Esophagus muscularis mucosa (tissue), 4 donors: ENCODE measurements around the gene LRRC8C. TPM values are rescaled to one million over a fixed set of nuclear protein-coding genes. Genes with fewer than 3 reads are reported as not detected.

Experiments
- DNase-seq: peaks from one replicate; pipeline ENCODE4 v3.0.0-alpha.2; 2017; ENCODE audit errors: extremely low spot score
- H3K27ac ChIP-seq, 4 donors: fragments of 200-600 bp; sonication (generic); replicated peaks in 1 of 4; 1 replicate in 3 of 4; 2 replicates in 1 of 4; pipeline ENCODE4 v1.5.1; 2016 to 2019; ENCODE audit warnings: mild to moderate bottlenecking in 1 of 4
- H3K27me3 ChIP-seq, 4 donors: fragments of 200-600 bp; sonication (generic); one replicate each; pipeline versions ENCODE4 v1.5.1 to v1.6.0; 2016 to 2019
- H3K36me3 ChIP-seq, 4 donors: fragments of 200-600 bp; sonication (generic); one replicate each; pipeline ENCODE4 v1.5.1; 2016 to 2019
- H3K4me1 ChIP-seq, 4 donors: fragments of 200-600 bp; sonication (generic); one replicate each; pipeline ENCODE4 v1.5.1; 2016 to 2019
- H3K4me3 ChIP-seq, 4 donors: fragments of 200-600 bp; sonication (generic); 1 replicate in 2 of 4; 2 replicates in 2 of 4; pipeline ENCODE4 v1.5.1; 2016 to 2019; ENCODE audit warnings: mild to moderate bottlenecking in 4 of 4, moderate library complexity in 1 of 4
- H3K9me3 ChIP-seq, 4 donors: fragments of 200-600 bp; sonication (generic); 1 replicate in 3 of 4; 2 replicates in 1 of 4; pipeline ENCODE4 v1.5.1; 2016 to 2019
- EP300 ChIP-seq: sonication (generic); formaldehyde crosslinking; IDR thresholded peaks from one replicate; pipeline ENCODE4 v1.6.1; 2017; ENCODE audit warnings: antibody characterized with exemption
- POLR2A ChIP-seq: fragments of 450-650 bp; IDR thresholded peaks from one replicate; pipeline ENCODE4 v1.6.1; 2017; ENCODE audit warnings: antibody characterized with exemption, moderate library complexity, mild to moderate bottlenecking, low read depth
- POLR2AphosphoS5 ChIP-seq, 2 donors: sonication (generic); formaldehyde crosslinking; IDR thresholded peaks; one replicate each; pipeline ENCODE4 v1.6.1; 2017; ENCODE audit warnings: antibody characterized with exemption in 2 of 2
- WGBS: methylation state at CpG from one replicate; pipeline ENCODE4 v1.1.5; 2018; 5-methylcytosine and 5-hydroxymethylcytosine counted together
- intact Hi-C: fragments of 100-400 bp; cut with DNase I; formaldehyde crosslinking; loops from one replicate; pipeline ENCODE4 v1.15.1; 2023
- total RNA-seq, 4 donors: library from RNA; depleted of rRNA; stranded (reverse); fragments of >200 nt; gene quantifications; one replicate each; pipeline versions ENCODE4 v1.1.0 to v1.2.1, GENCODE V29; 2016
- TF ChIP-seq, protein P1 (sequence below), 3 experiments: fragments of 200-600 bp in 2 of 3; fragments of 450-650 bp in 1 of 3; sonication (generic) in 2 of 3; IDR thresholded peaks; one replicate each; pipeline ENCODE4 v1.5.1; 2017 to 2019; ENCODE audit warnings: antibody characterized with exemption in 3 of 3, mild to moderate bottlenecking in 2 of 3, moderate library complexity in 1 of 3

Gene LRRC8C
- total RNA-seq, 4 donors from 2014 or later, result 5.8 to 8.9 (median 7.4) TPM

DNA sequence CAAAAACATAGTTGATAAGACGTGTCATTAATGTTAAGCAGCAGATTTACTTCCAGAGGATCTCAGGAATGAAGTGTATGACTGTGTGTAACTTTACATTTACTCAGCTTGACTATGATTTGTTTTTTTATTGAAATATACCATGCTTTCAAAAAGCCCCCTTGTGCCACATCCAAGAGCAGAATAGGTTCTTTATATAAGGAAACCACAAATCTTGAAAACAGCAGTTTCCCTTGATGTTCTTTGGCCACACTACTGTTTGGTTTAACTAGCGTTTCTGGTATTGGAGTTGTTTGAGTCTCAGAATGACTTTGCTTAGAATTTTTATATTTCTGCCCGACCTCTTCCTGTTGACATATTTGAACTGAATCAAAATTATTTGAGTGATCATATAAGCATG is 25.0 kb downstream of the LRRC8C start:
- Histone ChIP-seq H3K27me3 (no peaks in the 10 kb centered on the region), H3K4me3 (no peak overlapping the region), H3K36me3 (no peaks in the 10 kb centered on the region), H3K4me1 (peaks cover 7 to 20% (median 12%) of the 10 kb centered on the region in 4 donors), H3K9me3 (no peaks in the 10 kb centered on the region), H3K27ac (no peak overlapping the region)
- WGBS, result 52% methylated on average over 3 of the region's 3 CpGs
- no peak for TF ChIP-seq POLR2AphosphoS5 (IDR thresholded peaks at IDR 0.05)
- TF ChIP-seq, protein P1, sequence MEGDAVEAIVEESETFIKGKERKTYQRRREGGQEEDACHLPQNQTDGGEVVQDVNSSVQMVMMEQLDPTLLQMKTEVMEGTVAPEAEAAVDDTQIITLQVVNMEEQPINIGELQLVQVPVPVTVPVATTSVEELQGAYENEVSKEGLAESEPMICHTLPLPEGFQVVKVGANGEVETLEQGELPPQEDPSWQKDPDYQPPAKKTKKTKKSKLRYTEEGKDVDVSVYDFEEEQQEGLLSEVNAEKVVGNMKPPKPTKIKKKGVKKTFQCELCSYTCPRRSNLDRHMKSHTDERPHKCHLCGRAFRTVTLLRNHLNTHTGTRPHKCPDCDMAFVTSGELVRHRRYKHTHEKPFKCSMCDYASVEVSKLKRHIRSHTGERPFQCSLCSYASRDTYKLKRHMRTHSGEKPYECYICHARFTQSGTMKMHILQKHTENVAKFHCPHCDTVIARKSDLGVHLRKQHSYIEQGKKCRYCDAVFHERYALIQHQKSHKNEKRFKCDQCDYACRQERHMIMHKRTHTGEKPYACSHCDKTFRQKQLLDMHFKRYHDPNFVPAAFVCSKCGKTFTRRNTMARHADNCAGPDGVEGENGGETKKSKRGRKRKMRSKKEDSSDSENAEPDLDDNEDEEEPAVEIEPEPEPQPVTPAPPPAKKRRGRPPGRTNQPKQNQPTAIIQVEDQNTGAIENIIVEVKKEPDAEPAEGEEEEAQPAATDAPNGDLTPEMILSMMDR (IDR thresholded peaks at IDR 0.05), result no peak
- TF ChIP-seq EP300, result no peak
- TF ChIP-seq POLR2A, result no peak
- intact Hi-C loops, result no loop called here
- no peak for DNase-seq

DNA sequence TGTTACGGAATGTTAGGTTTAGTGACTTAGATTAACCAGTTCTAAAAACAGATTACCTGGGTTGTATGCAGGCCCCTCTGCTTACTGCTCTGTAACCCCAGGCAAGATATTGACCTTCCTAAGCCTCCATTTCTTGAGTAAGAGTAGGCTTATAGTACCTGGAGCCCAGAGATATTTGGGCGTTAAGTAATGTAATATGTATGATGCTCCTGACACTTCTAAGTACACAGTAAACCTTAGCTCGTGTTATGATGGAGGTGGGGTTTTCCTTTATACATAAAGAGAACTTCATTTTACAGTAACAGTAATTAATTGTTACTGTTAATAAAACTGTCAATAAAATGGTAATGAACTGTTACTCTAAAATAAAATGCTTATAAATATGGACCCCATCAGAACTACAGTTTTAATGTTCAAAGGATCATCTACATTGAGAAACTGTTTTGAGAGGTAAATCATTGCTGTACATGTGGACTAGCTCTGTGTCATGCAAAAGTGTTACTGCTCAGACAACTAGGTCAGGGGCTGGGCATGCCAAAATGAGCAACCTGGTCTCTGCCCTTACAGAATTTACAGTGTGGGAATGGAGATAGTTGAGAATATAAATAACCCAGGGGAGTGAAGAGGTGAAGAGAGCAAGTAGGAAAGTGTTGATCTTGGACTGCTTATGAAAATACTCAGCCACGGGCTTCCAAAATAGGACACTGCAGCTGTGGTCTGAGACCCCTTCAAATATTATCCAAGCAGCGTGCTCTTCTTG is 26.6 kb downstream of the LRRC8C start:
- Histone ChIP-seq H3K27ac (peak overlapping the region in 1 of 4 donors; percentile 18), H3K27me3 (no peaks in the 10 kb centered on the region), H3K36me3 (no peaks in the 10 kb centered on the region), H3K4me1 (peaks cover 7 to 20% (median 12%) of the 10 kb centered on the region in 4 donors), H3K9me3 (peaks cover 0 to 4% (median 0%) of the 10 kb centered on the region in 4 donors), H3K4me3 (no peak overlapping the region)
- 68% methylated on average over 5 of the region's 5 CpGs for WGBS
- TF ChIP-seq, protein P1 (IDR thresholded peaks at IDR 0.05), result no peak
- no peak for TF ChIP-seq EP300
- TF ChIP-seq POLR2AphosphoS5 (IDR thresholded peaks at IDR 0.05), result no peak
- TF ChIP-seq POLR2A, result no peak
- no peak for DNase-seq
- intact Hi-C loops, result no loop called here

DNA sequence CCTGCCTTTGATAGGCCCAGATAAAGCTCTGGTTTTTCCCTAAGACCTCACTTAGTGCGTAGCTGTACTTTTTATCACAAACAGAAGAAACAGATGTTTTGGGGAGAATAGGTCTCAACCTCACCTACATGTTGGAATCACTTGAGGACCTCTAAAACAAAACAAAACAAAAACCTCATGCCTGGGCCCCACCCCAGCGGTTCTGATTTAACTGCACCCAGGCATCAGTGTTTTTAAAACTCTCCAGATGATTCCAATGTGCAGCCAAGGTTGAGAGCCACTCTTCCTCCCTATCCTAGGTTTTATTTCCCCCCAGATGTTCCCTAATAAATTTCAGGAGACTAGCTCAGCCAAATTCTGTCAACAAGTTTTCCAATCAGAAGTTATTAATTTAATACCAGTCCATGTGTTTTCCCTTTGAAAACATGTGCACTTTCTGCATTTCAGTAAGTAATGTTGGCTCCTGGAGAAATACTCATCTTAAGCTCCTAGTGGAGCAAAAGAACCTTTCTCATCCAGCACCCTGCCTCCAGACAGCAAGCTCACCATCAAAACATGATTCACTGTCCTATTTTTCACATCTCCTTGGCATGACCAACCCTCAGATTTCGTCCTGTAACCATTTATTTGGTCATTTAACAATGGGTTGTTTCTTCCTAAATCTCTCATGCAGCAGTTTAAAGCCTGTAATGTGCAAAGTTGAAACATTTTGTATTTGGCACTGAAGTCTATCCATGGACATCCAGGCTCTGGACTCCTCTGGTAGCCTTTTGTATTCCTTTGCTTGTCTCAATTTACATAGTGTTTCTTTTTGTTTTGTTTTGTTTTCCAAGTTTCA is 27.5 kb downstream of the LRRC8C start:
- Histone ChIP-seq H3K4me1 (peaks cover 7 to 20% (median 12%) of the 10 kb centered on the region in 4 donors), H3K9me3 (peaks cover 0 to 5% (median 0%) of the 10 kb centered on the region in 4 donors), H3K4me3 (no peak overlapping the region), H3K27me3 (no peaks in the 10 kb centered on the region), H3K36me3 (no peaks in the 10 kb centered on the region), H3K27ac (peak overlapping the region in 1 of 4 donors; percentile 18)
- no peak for DNase-seq
- TF ChIP-seq, protein P1 (IDR thresholded peaks at IDR 0.05), result no peak
- TF ChIP-seq POLR2AphosphoS5 (IDR thresholded peaks at IDR 0.05), result no peak
- TF ChIP-seq EP300, result no peak
- no peak for TF ChIP-seq POLR2A
- 61% methylated on average over 3 of the region's 3 CpGs for WGBS
- intact Hi-C loops, result no loop called here

DNA sequence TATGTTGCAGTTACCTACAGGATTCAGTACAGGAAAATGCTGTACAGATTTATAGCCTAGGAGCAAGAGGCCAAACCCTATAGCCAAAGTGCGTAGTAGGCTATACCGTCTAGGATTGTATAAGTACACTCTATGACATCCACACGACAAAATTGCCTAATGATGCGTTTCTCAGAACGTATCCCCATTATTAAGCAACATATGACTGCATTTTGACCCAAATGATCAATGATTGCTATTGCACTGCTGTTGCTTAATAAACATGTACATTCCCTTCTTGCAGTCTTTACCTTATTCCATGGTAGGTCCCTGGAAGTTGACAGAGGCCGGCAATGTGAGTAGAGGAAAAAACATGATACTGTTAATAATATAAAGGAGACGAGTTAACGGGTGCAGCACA is 33.0 kb downstream of the LRRC8C start:
- no peak overlapping the region for H3K4me3 ChIP-seq
- WGBS, result 89% methylated on average over 8 of the region's 8 CpGs
- H3K4me1 ChIP-seq, result peaks cover 0 to 6% (median 3%) of the 10 kb centered on the region in 4 donors
- TF ChIP-seq, protein P1 (IDR thresholded peaks at IDR 0.05), result no peak
- TF ChIP-seq EP300 (no peak), POLR2AphosphoS5 (IDR thresholded peaks at IDR 0.05) (no peak), POLR2A (no peak)
- peaks cover 0 to 5% (median 0%) of the 10 kb centered on the region in 4 donors for H3K9me3 ChIP-seq
- H3K27me3 ChIP-seq, result no peaks in the 10 kb centered on the region
- no peak overlapping the region for H3K27ac ChIP-seq
- intact Hi-C loops, result no loop called here
- no peaks in the 10 kb centered on the region for H3K36me3 ChIP-seq
- DNase-seq, result no peak
